ENCODE data around the gene FAM168B.

DNA sequence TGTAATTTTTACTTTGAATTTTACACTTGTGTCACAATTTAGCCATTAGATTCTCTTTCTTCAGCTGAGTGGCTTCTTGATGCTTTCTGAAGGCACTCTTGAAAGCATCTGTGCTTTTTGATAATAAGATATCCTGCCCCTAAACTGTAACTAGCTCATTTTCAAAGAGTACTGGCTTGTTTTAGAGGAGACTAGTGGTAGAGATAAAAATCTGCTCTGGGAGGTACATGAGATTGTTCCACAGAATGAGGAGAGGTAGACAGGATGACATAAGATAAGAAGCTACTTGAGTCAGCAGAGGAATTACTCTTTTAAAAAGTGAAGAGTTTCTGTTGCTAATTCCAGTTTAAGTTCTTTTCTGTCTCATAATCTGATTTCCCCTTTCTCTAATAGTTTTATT, 22.5 kb upstream of the FAM168B start:
- no peak for TF ChIP-seq EZH2 (IDR thresholded peaks at IDR 0.05)
- no peak for TF ChIP-seq POLR2AphosphoS5 (IDR thresholded peaks at IDR 0.05; ENCODE audit: borderline replicate concordance, low read depth, low read length)
- no peak for TF ChIP-seq FOXP2 (optimal IDR thresholded peaks at IDR 0.05; ENCODE audit: control extremely low read depth, extremely low read length, insufficient read depth)

Measured in SK-N-MC (cell line).